Epidermal melanocyte (primary cell): ENCODE data around the gene VCL.
"Not testable (repeated sequence)": the region's sequence is repeated elsewhere in the genome, so short reads cannot be mapped to it uniquely, and the experiment has no call there.

Experiments used
- DNase-seq: peaks from one replicate; pipeline ENCODE4 v3.0.0; 2011; ENCODE audit warnings: low spot score; ENCODE audit not compliant: insufficient read length

Gene VCL

DNA sequence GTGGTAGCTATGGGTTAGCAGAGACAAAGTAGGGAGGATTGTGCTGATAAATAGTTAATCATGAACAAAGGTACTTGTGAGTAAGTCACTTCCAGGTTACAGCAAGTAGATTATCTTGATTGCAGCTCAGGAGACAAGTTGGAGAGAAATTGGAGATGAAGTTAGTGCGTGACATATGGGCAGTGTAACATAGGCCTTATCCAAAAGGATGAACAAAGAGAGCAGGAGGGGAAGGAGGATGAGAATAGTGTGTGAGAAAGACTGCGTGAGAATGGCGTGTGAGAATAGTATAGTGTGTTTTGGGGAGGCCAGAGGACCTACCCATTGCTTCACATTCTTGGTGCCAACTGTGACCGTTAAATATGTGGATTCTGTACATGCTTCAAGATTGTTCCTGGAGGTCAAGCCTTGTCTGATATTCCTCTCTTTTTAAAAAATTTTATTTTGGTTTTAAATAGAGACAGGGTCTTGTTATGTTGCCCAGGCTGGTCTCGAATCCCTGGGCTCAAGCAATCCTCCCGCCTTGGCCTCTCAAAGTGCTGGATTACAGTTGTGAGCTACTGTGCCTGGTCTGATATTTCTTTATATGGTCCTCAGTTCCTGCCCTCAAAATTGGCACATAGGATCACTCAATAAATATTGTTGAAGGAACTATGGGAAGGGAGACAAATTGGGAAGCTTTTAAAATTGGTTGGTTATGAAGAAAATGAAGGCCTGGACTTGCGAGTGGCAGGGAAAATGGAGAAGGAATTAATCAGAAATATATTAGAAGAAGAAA is 3.2 kb downstream of the VCL start:
- DNase-seq, result no peak

DNA sequence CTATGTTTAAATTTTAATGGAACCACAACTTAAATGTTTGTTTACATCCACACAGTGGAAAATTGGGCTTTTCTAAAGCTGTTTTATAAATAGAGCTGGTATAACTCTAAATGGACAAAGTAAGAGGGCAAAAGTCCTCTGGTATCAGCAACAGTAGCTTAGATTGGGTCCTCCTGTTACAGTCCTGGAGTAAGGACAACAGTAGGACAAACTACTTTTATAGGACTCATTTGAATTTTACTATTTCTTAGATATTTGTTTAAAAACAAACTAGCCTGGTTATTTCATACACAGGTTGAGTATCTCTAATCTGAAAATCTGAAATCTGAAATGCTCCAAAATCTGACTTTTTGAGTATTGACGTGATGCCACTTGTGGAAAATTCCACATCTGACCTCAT is 8.4 kb downstream of the VCL start:
- no peak for DNase-seq

DNA sequence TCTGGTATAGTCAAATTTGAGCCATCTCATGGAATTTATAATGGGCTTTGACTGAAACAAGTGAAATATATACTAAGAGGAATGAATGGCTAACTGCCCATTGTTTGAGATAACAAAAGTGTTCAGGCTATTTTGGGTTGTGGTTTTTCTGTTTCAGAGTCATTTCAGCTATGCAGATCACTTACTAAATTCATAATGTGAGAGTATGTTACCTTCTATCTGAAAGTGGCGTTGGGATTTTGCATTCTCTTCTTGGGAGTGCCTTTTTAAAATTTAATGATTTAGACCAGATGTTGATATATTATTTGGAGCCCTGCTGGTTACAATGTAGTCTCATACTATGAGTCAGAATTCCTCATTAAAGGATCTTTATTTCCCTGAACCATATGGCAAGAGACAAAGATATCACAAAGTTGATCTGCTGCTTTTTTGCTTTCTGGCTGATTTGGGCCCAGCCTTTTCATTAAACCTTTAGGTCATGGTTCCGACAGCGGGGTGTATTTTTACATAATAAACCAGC is 10.4 kb downstream of the VCL start:
- no peak for DNase-seq

DNA sequence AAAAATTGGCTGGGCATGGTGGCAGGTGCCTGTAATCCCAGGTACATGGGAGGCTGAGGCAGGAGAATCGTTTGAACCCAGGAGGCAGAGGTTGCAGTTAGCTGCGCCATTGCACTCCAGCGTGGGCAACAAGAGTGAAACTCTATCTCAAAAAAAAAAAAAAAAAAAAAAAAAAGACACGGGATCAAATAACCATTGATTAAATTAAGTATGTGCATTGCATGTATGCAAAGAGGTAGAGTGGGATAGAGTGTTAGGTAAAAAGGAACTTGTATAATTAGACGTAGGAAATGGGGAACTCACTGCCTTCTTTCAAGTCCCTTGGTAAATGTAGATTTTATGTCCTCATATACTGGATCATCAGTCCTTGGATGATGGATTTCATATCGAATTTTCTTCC is 13.1 kb downstream of the VCL start:
- no peak for DNase-seq

DNA sequence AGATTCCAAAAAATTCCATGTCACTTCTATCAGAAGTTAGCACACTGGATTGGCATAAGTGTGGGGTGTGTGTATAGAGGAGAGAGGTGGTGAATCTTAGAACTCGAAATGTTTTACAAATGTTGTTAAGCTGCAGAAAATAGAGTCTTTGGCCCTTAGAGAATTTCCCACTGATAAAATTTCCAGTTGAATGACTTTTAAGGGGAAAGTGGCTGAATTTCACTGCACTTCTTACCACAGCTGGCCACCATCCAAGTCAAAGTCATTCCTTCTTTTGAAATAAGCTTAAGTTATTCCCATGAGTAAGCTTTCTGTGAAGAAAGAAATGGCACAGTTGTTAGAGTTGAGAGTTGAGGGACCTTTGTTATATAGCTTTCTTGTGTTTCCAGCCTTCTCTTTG is 13.9 kb downstream of the VCL start:
- DNase-seq, result no peak

DNA sequence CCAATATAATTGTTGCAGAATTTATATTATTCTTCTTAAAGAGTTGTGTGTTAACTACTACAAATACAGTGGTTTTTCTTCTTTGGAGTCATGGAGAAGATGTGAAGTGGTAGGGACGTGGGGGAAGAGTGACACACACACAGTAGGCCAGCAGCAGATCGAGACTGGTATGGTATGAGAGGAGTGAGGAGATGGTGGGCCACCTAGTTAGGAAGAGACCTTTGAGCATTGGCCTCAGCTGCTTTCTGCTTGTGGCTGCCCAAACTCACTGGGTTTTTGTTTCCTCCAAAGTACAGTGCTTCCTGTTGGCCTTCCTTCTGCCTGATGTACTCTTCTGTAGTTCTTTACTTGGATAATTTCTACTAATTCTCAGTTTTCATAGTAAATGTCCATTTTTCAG is 14.6 kb downstream of the VCL start:
- DNase-seq, result no peak

DNA sequence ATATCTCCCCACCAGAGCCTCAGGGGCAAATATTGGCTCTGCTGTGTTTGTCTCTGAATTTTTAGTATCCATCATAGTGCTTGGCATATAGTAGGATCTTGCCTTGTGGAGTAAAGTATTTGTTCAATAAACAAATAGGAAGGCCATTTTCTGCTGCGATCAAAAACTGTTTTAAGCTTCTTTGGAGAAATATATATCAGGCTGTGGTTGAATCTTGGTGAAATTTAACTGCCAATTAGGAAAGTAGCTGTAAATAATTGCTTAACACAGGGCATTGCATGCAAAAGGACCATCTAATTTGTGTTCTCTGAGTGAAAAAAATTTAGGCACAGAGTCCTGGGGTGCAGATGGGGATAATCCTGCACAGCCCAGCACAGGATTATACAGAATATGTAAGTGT is 15.1 kb downstream of the VCL start:
- no peak for DNase-seq

DNA sequence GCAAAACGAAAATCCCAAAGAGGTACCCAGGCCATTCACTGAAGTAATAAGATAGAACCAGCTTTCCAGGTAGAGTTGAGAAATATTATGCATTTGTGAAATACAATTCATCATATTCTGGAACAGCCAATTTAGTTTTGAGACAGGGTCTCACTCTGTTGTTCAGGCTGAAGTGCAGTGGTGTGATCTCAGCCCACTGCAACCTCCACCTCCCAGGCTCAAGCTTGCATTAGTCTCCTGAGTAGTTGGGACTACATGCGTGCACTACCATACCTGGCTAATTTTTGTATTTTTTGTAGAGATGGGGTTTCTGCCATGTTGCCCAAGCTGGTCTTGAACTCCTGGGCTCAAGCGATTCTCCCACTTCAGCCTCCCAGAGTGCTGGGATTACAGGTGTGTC is 16.7 kb downstream of the VCL start:
- not testable (repeated sequence) for DNase-seq

DNA sequence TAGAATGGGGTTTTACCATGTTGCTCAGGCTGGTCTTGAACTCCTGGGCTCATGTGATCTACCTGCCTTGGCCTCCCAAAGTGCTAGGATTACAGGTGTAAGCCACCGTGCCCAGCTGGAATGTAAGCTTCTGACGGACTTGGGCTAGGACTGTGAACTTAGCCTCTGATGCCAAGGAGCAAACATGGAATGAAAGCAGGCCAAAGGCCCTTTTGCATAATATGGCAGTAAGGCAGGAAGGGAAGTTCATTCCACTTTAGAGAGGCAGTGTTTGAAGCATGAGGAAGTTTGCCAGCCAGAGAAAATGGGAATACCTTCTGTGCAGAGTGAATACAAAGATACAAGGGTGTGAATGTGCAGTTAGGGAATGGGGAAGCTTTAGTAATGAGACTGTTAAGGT is 20.3 kb downstream of the VCL start:
- DNase-seq, result no peak

DNA sequence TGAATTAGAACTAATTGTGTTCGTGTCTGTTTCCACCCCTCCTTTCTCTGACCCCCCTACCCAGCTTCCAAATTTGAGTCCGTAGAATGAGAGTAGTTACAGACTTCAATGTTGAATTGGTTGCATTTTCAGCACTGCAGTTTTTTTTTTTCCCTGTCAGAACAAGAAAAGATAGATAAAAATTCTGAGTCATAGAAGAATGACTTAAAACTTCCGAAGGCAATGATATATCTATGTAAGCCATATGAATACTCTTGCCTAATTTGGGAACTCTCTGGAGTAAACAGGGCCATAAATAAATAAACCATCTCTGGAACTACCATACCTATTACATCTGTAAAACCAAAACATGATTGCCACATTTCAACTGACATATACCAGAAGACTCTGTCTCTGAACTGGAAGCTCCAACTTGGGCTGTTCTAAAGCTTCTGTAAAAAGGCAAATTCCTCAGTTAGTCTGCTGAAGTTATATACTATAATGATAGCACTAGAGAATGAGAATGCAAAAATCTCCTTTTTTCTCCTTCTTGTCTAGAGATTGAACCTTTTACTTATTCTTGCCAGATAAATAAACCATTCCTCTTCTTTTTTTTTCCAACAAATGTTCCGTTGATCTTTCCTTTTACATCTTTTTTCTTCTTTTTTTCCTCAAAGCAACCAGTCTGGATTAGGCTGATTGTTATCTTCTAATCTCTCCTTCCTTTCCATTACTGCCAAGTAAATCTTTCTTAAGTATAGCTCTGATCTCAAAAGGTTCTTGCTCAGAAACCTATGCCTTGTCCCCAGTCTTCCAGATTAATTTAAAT is 23.5 kb downstream of the VCL start:
- no peak for DNase-seq

DNA sequence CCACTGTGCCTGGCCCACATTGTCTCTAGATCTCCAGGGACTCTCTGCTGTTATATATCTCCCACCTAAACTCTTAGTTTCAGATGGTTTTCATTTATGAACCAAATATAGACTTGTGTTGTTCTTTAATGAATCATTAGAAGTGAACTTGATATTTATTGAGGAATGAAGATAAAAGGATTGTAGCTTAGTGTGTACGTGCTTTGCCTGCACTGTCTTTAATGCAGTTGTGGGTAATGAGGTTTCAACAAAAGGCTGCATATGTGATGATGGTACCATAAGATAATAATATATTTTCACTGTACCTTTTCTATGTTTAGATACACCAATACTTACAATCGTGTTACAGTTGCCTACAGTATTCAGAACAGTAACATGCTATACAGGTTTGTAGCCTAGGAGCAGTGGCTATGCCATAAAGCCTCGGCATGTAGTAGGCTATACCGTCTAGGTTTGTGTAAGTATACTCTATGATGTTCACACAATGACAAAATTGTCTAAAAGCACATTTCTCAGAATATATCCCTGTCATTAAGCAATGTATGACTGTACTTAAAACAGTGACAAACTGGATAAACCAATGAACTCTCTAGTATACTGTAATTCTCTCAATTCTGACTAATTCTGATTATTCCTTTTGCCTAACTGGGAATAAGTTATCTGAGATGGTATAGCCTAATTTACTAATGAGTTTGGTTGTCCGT is 25.2 kb downstream of the VCL start:
- DNase-seq, result no peak

DNA sequence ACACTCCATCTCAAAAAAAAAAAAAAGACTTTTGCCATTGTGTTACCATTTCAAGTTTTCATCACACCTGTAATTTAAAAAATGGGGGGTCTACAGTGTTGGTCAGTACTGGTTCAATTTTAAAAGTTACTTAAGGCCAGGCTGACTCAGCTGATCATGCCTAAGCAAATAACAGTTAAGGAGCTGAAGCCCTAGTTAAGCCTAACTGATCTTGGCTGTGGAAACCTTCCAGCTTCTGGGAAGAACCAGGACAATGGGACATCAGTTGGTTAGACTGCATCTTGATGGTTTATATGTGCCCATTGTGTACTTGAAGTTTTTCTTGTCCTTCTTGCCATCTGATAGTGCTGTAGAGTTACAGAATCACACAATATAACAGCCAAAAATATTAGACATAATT is 26.7 kb downstream of the VCL start:
- DNase-seq, result no peak

DNA sequence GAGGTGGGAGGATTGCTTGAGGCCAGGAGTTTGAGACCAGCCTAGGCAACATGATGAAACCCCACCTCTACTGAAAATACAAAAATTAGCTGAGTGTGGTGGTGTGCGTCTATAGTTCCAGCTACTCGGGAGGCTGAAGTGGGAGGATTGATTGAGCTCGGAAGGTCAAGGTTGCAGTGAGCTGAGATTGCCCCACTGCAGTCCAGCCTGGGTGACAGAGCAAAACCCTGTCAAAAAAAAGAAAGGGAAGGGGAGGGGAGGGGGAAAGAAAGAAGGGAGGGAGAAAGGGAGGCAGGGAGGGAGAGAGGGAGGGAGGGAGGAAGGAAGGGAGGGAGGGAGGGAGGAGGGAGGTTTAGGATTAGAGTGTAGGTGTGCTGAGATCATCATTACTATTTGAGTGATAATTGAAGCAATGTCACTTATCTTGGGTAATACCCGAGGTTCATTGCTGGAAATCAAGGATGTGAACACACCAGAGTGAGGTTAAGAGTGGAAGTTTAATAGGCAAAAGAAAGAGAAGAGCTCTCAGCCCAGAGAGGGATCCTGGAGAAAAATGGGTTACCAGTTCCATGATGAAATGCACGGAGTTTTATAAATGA is 27.6 kb downstream of the VCL start:
- DNase-seq, result no peak

DNA sequence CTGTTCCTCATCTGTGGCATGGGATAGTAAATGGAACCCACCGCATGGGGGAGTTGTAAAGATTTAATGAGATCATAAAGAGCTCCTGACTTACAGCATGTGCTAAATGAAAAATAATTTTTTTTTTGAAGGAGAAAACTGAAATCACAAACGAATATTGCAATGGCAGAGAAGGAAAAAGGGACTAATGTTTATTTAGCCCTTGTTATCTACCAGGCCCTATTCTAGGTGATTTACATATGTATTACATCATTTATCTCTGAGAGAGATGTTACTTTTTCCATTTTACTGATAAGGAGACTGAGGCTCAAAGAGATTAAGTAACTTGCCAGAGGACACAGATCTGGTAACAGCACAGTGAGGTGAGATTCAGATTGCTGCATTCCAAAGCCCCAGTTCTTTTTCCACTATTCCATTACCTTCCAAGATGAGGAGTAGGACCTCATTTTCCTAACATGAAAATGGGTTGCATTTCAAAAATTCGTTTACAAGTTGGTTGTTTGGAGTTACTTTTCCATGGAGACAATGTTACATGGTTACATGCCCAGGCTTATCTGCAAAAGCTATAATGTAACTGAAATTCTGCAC is 28.6 kb downstream of the VCL start:
- no peak for DNase-seq

DNA sequence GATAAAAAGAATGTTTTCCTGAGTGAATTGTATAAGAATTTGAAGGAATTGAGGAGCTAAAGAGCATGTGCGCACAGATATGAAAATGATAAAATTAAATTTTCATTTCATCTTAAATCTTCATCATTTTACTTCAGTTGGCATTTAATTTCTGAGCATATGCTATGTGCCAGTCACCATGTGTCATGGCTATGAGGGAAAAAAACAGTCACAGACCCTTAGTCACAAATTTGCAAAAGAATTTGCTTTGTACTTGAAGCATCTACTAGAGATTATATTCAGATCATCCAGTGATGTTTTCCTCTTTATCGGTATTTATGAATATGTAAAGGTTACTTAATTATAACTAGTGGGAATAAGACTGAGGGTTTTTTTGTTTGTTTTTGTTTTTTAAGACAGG is 29.8 kb downstream of the VCL start:
- DNase-seq, result no peak

DNA sequence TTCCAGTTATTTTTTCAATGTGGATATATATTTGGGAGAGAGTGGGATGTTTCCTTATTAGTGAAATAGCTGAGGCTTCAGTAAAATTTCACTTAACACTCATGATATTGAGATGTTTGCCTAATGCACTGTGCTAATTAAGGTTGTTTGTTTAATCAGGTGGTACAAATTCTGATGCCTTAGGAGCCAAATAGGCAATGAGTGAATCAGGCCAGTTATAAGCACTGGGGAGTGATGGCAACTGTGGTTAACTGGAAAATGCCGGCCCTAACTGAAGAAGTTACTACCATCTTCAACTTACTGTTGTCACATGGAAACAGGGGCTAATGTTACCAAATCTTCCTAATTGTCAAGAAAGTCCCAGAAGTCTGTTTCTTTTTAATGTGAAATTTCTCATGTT is 32.0 kb downstream of the VCL start:
- DNase-seq, result no peak

DNA sequence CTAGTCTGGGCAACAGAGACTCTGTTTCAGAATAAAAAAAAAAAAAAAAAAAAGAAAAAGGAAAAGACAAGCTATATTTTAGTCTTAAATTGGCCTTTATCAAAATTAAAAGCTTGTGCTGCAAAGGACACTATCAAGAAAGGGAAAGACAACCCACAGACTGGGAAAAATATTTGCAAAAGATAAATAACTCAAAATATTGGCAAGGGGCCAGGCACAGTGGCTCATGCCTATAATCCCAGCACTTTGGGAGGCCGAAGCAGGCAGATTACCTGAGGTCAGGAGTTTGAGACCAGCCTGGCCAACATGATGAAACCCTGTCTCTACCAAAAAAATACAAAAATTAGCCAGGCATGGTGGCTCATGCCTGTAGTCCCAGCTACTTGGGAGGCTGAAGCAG is 34.3 kb downstream of the VCL start:
- DNase-seq, result not testable (repeated sequence)

DNA sequence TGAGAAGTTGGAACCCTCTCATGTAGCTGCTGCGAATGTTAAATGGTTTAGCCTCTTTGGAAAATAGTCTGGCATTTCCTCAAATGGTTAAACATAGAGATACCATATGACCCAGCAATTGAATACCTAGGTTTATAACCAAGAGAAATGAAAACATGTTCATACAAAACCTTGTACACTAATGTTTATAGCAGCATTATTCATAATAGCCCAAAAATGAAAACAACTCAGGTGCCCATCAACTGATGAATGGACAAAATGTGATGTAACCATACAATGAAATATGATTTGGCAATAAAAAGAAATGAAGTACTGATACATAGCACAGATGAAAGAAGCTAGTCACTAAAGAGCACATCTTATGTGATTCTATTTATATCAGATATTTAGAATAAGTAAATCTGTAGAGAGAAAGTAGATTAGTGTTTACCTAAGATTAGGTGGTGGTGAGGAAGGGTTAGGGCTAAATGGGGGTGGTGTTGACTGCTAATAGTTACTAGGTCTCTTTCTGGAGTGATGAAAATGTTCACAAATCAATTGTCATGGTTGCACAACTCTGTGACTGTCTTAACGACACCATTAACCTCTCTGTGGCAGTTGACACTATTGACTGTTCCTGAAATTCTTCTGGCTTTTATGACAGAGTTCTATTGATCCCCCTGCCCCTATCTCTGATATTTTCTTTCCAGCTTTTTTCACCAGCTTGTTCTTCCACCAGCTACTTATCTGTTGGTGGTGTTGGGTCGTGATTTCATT is 35.2 kb downstream of the VCL start:
- DNase-seq, result no peak

DNA sequence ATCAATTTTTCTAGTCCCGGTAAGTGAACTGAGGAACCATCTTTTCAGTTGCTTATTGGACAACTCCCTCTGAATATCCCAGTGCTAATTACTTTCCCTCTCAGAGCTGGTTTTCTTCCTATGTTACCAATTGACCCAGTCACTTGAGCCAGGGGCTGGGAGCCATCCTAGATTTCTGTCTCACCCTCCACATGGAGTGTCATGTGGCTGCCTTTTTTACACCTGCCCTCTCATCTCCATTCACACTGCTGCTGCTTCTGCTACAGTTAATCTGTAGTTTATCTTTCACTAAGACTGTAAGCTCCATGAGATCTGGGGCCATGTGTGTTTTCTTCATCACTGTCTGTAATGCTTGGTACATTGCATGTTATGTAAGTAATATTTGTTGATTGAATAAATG is 35.8 kb downstream of the VCL start:
- no peak for DNase-seq

DNA sequence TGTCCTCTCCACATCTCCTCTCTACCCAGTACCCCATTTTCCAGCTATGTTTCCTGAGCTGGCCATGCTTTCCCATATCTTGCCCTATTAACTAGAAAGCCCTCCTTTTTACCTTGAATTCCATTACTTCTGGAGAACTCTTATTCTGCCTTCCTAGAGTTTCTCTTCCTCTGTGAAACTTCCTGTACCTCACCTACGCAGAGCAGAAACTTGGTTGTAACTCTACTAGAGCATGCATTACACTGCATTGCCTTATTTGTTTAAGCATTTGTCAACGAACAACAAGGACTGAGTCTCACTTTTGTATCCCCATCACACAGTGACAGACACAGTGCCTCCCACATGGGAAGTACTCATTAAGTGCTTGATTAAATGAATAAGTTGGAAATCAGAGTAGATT is 36.4 kb downstream of the VCL start:
- no peak for DNase-seq

DNA sequence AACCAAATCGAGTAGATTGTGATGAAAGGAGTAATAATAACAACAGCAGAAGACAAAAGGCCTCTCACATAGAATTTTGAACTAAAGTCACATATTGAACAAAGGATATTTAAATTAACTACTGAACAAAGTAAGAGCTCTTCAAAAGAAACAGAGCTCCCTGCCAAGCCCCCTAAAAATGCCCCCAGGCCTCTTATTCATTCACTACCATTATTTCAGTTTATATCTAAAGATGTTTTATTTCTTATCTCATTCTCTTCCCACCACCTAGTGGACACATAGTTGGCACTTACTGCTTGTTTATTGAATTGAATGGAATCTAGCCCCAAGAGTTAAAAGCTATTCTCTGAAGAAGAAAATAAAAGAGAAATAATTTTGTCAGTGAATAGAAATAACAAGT is 37.4 kb downstream of the VCL start:
- no peak for DNase-seq
